Stimulated activated CD4-positive, alpha-beta T cell treated with anti-CD3 and anti-CD28 coated beads, Interleukin-1b, Interleukin-23, amount 100 ng/mL, for 4 hours (primary cell): Measurements from ENCODE around the gene LUC7L2.
"Not testable (repeated sequence)": the region's sequence is repeated elsewhere in the genome, so short reads cannot be mapped to it uniquely, and the experiment has no call there.

Experiments used
- DNase-seq, 2 donors: peaks; one replicate each; pipeline ENCODE4 v3.0.0-alpha.2; 2020; ENCODE audit warnings: low read depth in 2 of 2

LUC7L2 gene

GRCh38 chr7:139359366-139360209 is at the start of gene LUC7L2:
Gene LUC7L2, plus strand, starts transcription at chr7:139359894. Its CDS starts 368 bp downstream, at chr7:139360262.
- DNase-seq, result peak; percentile 98 to 99

GRCh38 chr7:139317939-139318505 is 41.7 kb upstream of the LUC7L2 start:
- no peak for DNase-seq

- no peak for DNase-seq
Observed at GRCh38 chr7:139321071-139321745, 38.5 kb upstream of the LUC7L2 start.

- not testable (repeated sequence) for DNase-seq
Observed at GRCh38 chr7:139324709-139325108, 35.0 kb upstream of the LUC7L2 start.

- DNase-seq, result no peak
Observed at GRCh38 chr7:139328375-139328774, 31.3 kb upstream of the LUC7L2 start.

- no peak for DNase-seq
Observed at GRCh38 chr7:139329119-139329518, 30.6 kb upstream of the LUC7L2 start.

- DNase-seq, result no peak
Observed at GRCh38 chr7:139330333-139331030, 29.2 kb upstream of the LUC7L2 start.

GRCh38 chr7:139332697-139333359 is 26.9 kb upstream of the LUC7L2 start:
- DNase-seq, result no peak

GRCh38 chr7:139333443-139333842 is 26.3 kb upstream of the LUC7L2 start:
- DNase-seq, result not testable (repeated sequence)

- no peak for DNase-seq
Observed at GRCh38 chr7:139334399-139335150, 25.1 kb upstream of the LUC7L2 start.

- no peak for DNase-seq
Observed at GRCh38 chr7:139339025-139339424, 20.7 kb upstream of the LUC7L2 start.

GRCh38 chr7:139339698-139340036 is 20.0 kb upstream of the LUC7L2 start:
- DNase-seq, result no peak

GRCh38 chr7:139340037-139340807 is 19.5 kb upstream of the LUC7L2 start:
- DNase-seq, result peak; percentile 91 to 99

GRCh38 chr7:139340808-139341057 is 19.0 kb upstream of the LUC7L2 start:
- peak in 1 of 2 donors; percentile 65 for DNase-seq

GRCh38 chr7:139341058-139341775 is 18.5 kb upstream of the LUC7L2 start, which contains the start of gene FMC1:
Gene FMC1, plus strand, starts transcription at chr7:139341337. Its CDS starts 48 bp downstream, at chr7:139341385.
- peak; percentile 70 to 71 for DNase-seq

- DNase-seq, result no peak
Observed at GRCh38 chr7:139341776-139342226, 17.9 kb upstream of the LUC7L2 start.

- no peak for DNase-seq
Observed at GRCh38 chr7:139345042-139345441, 14.7 kb upstream of the LUC7L2 start.

- no peak for DNase-seq
Observed at GRCh38 chr7:139351027-139351426, 8.7 kb upstream of the LUC7L2 start.

- DNase-seq, result no peak
Observed at GRCh38 chr7:139354729-139355128, 5.0 kb upstream of the LUC7L2 start.

GRCh38 chr7:139355320-139355719 is 4.4 kb upstream of the LUC7L2 start:
- no peak for DNase-seq
